ENCODE results near the gene RTN4.
"Not testable (repeated sequence)": the region's sequence is repeated elsewhere in the genome, so short reads cannot be mapped to it uniquely, and the experiment has no call there.

DNA sequence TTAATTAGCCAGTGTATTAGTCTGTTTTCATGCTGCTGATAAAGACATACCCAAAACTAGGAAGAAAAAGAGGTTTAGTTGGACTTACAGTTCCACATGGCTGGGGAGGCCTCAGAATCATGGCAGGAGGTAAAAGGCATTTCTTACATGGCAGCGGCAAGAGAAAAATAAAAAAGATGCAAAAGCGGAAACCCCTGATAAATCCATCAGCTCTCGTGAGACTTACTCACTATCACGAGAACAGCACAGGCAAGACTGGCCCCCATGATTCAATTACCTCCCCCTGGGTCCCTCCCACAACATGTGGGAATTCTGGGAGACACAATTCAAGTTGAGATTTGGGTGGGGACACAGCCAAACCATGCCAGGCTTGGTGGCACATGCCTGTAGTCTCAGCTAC, 41.4 kb upstream of the RTN4 start:
- TF ChIP-seq, protein P1, sequence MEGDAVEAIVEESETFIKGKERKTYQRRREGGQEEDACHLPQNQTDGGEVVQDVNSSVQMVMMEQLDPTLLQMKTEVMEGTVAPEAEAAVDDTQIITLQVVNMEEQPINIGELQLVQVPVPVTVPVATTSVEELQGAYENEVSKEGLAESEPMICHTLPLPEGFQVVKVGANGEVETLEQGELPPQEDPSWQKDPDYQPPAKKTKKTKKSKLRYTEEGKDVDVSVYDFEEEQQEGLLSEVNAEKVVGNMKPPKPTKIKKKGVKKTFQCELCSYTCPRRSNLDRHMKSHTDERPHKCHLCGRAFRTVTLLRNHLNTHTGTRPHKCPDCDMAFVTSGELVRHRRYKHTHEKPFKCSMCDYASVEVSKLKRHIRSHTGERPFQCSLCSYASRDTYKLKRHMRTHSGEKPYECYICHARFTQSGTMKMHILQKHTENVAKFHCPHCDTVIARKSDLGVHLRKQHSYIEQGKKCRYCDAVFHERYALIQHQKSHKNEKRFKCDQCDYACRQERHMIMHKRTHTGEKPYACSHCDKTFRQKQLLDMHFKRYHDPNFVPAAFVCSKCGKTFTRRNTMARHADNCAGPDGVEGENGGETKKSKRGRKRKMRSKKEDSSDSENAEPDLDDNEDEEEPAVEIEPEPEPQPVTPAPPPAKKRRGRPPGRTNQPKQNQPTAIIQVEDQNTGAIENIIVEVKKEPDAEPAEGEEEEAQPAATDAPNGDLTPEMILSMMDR (optimal IDR thresholded peaks at IDR 0.05 in 1 of 3, IDR thresholded peaks at IDR 0.05 in 1 of 3, conservative IDR thresholded peaks at IDR 0.05 in 1 of 3; ENCODE audit: extremely low read depth in 1 of 3, insufficient read depth in 2 of 3, low read length in 3 of 3), result not testable (repeated sequence)
- TF ChIP-seq EZH2 (IDR thresholded peaks at IDR 0.05; ENCODE audit: low read length), result not testable (repeated sequence)
